ENCODE results near the gene AGBL2.
"Not testable (repeated sequence)": the region's sequence is repeated elsewhere in the genome, so short reads cannot be mapped to it uniquely, and the experiment has no call there.

The AGBL2 gene

GRCh38 chr11:47689480-47689879, 25.7 kb downstream of the AGBL2 start:
- no peak for DNase-seq (ENCODE audit: low spot score)

DNA sequence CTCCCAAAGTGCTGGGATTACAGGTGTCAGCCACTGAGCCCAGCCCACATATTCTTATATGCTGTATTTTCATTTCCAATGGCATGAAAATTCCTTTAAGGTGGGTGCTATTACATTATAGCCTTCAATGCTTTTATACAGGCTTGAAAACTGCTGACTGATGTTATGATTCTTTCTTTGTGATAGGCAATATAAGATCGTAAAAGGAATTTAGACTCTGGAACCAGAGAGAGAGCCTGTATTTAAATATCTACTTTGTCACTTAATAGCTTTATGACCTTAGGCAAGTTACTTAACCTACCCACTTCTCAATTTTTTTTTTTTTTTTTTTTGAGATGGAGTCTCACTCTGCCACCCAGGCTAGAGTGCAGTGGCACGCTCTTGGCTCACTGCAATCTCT, 26.2 kb downstream of the AGBL2 start:
- DNase-seq (ENCODE audit: low spot score), result no peak

DNA sequence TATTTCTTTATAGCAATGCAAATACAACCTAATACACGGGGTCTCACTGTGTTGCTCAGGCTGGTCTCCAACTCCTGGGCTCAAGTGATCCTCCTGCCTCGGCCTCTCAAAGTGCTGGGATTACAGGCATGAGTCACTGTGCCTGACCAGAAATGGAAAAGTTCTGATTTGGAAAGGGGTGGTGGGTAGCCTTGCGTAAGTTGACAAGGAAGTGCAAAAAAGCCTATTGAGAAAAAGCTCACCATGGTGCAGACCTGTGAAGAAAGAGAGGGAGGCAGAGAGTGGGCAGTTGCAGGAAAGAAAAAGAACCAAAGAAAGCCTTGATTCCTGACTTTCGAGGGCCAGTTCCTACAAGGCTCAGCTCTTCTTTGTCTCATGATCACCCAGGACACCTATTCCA, 27.1 kb downstream of the AGBL2 start:
- DNase-seq (ENCODE audit: low spot score), result no peak

- DNase-seq (ENCODE audit: low spot score), result not testable (repeated sequence)
Measured at GRCh38 chr11:47686704-47687103, 28.5 kb downstream of the AGBL2 start.

DNA sequence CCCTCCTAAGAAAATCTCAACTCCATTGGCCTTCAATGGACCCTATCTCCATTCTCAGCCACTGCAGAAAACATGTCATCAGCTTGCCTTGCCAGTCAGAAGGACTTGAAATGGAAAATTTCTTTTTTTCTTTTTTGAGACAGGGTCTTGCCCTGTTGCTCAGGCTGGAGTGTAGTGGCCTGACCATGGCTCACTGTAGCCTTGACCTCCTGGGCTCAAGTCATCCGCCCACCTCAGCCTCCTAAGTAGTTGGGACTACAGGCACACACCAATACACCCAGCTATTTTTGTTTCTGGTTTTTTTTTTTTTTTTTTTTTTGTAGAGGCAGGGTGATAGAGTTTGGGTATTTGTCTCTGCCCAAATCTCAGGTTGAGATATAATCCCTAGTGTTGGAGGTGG, 29.0 kb downstream of the AGBL2 start:
- no peak for DNase-seq (ENCODE audit: low spot score)

GRCh38 chr11:47675851-47676250, 39.3 kb downstream of the AGBL2 start:
- DNase-seq (ENCODE audit: low spot score), result no peak

GRCh38 chr11:47672283-47672730, 42.9 kb downstream of the AGBL2 start:
- DNase-seq (ENCODE audit: low spot score), result no peak

- no peak for DNase-seq (ENCODE audit: low spot score)
Measured at GRCh38 chr11:47669856-47670255, 45.3 kb downstream of the AGBL2 start.

DNA sequence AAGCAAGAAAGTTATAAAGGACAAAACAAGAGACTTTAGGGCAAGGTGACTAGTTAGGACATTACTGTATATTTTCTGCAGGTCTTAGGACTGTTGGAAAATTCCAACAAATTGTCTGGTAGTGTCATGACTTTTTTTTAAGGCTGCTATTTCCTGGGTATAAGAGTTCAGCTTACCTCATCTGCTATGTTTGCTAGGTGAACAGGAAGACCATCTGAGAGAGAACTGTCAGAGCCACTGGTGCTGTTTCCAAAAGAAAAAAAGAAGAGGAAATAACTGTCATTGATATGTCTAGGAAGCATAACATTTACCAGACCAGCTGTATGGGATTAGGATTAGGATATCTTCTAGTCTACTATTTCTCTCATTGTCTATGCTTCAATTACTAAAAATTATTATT, 46.5 kb downstream of the AGBL2 start:
- no peak for DNase-seq (ENCODE audit: low spot score)

- no peak for DNase-seq (ENCODE audit: low spot score)
Measured at GRCh38 chr11:47667555-47667954, 47.6 kb downstream of the AGBL2 start.

GRCh38 chr11:47667135-47667534, 48.0 kb downstream of the AGBL2 start:
- DNase-seq (ENCODE audit: low spot score), result no peak

- DNase-seq (ENCODE audit: low spot score), result not testable (repeated sequence)
Measured at GRCh38 chr11:47664936-47665335, 50.2 kb downstream of the AGBL2 start.

DNA sequence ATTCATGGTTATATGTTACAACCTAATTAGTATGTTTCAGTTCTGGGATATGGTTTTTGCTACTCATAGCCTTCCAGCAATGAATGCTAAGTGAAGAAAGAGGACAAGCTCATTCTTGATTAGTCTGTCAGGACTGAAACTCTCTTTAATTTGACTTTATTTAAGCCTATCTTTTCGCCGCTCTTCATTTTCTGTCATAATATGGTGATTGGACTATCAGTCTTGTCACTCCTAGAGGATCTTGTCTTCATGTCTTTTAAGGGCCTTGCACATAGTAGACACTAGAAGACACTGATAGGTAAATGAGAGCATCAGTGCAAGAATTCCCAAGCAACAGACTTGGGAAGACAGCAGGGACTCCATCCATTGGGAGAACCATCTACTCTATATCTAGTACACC, 53.9 kb downstream of the AGBL2 start:
- no peak for DNase-seq (ENCODE audit: low spot score)

GRCh38 chr11:47659276-47659675, 55.9 kb downstream of the AGBL2 start:
- no peak for DNase-seq (ENCODE audit: low spot score)

GRCh38 chr11:47656260-47656885, 58.8 kb downstream of the AGBL2 start:
- DNase-seq (ENCODE audit: low spot score), result no peak

GRCh38 chr11:47651818-47652469, 63.2 kb downstream of the AGBL2 start:
- no peak for DNase-seq (ENCODE audit: low spot score)

DNA sequence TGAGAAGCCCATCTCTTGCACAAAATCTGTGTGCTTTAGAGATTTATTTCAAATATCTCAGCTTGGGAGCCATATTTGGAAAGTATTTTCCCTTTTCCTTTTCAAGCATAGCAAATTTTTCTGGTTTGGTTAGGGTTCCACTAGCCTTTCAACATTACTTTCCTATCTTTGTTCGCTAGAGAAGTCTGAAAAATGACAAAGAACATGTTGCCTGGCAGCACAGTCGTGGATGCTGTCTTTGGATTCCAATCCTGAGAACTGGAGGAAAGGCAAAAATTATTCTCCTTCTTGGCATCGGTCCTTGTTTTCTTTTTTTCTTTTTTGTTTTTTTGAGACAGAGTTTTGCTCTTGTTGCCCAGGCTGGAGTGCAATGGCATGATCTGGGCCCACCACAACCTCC, 65.9 kb downstream of the AGBL2 start:
- DNase-seq (ENCODE audit: low spot score), result no peak

DNA sequence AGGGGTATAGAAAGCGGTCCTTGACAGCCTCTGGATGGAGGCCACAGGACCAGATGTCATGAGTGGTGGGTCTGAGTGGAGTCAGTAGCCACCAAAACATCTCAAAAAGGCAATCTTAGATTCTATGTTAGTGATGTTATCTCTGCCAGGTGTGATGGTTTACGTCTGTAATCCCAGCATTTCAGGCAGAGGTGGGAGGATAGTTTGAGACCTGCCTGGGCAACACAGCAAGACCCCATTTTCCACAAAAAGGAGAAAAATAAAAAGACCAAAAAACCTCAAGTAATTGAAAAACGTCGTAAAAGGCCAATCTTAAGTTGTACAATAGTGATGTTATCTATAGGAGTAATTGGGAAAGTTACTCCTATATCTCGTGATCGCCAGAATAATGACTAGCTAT, 69.2 kb downstream of the AGBL2 start:
- DNase-seq (ENCODE audit: low spot score), result no peak

DNA sequence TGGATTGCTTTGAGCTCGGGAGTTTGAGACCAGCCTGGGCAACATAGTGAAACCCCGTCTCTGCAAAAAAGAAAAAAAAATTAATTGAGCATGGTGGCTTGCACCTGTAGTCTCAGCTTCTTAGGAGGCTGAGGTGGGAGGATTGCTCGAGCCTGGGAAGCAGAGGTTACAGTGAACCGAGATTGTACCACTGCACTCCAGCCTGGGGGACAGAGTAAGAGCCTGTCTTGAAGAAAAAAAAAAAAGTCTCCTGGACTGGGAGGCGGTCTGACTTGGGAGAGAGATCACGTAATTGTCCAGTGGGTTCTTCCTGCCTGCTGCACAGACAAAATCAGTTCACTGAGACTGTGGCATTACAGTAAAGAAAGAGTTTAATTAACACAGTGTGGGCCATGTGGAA, 69.7 kb downstream of the AGBL2 start:
- DNase-seq (ENCODE audit: low spot score), result no peak

DNA sequence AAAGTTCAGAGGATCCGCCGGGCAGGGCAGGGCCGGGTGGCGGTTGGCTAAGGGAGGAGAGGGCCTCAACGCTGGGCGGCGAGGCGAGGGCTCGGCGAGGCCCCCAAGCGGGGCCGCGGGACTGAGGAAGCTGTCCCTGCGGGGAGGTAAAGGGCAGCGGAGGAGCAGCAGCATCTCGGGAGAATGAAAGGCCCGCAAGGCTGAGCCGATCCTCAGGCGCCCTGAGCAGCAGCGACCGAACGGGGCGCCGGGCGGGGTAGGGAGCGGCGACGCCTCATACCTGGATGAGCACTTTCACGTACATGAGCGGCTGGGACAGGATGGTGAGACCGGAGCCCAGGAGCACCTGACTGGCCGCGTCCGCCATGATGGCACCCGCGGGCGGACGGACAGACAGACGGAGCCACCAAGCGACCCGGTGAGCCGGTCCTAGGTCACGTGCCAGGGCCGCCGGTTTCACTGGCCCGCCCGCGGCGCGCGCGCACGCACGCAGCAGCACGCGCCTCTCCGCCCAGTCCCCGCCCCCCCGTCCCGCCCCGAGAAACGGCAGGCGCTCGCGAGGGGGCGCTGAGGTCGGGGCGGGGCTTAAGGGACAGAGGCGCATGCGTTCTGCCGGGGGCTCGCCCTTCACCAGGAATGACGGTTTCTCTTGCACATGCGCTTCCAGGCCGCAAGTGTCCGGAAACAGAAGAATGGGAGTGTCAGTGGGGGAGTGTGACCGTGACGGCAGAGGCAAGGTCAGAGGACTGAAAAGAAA, 72.9 kb downstream of the AGBL2 start, which contains the start of gene MTCH2:
Gene MTCH2 (minus strand): TSS at position 461 of the 757 bp plus-strand sequence. CDS start 94 bp downstream, at position 367.
- peak; percentile 97 for DNase-seq (ENCODE audit: low spot score)

- no peak for DNase-seq (ENCODE audit: low spot score)
Measured at GRCh38 chr11:47641600-47642098, 73.5 kb downstream of the AGBL2 start.

GRCh38 chr11:47640506-47640905, 74.7 kb downstream of the AGBL2 start:
- DNase-seq (ENCODE audit: low spot score), result not testable (repeated sequence)

- DNase-seq (ENCODE audit: low spot score), result not testable (repeated sequence)
Measured at GRCh38 chr11:47636331-47636730, 78.8 kb downstream of the AGBL2 start.

Data from LoVo (cell line).